ENCODE measurements around the gene TRIM9.

TRIM9 gene

DNA sequence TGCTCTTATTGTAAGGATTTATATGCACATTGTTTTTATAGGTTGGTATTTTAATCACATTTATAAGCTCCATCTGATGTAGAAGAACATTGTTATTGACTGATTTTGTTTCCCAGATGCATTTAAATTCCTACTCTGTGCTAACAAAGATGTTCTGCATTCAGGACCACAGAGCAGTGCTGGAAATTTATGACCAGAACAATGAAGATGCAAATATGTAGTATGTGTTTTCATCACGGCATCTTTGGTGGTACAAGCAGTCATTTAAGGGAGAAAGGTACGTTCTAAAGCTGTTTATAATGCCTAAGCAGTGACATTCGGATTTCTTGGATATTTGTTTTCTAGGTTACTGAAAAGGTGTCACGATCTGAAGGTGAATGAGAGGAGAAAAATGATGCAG lies 66.5 kb downstream of the TRIM9 start:
- in situ Hi-C loops (cut with HindIII; ENCODE audit: low pct_unique_long_range_greater_than_20kb, low sequenced_read_pairs) = no loop called here
- no peak for TF ChIP-seq JUND (IDR thresholded peaks at IDR 0.05; ENCODE audit: low read depth)
- DNase-seq (ENCODE audit: low read depth in 1 of 2, low spot score in 1 of 2) = no peak

DNA sequence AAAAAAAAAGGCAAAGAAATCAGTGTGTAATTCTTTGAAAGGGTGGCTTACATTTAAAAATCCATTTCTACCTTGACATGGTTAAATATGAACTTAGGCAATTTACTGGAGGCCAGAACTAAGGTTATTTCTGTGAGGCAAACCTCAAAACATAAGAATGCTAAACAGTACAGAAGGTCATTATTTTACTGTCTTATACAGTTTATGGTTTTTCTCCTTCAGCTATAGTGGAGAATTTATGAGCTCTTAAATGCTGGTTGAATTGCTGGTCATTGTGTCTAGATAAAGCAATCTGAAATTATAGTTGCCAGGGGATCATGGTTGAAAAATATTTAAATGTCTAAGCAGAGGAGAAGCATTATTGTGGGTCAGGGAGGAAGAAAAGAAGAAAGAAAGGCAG lies 70.5 kb downstream of the TRIM9 start:
- DNase-seq (ENCODE audit: low read depth in 1 of 2, low spot score in 1 of 2) = no peak
- in situ Hi-C loops (cut with HindIII; ENCODE audit: low pct_unique_long_range_greater_than_20kb, low sequenced_read_pairs) = no loop called here
- TF ChIP-seq JUND (IDR thresholded peaks at IDR 0.05; ENCODE audit: low read depth) = no peak

DNA sequence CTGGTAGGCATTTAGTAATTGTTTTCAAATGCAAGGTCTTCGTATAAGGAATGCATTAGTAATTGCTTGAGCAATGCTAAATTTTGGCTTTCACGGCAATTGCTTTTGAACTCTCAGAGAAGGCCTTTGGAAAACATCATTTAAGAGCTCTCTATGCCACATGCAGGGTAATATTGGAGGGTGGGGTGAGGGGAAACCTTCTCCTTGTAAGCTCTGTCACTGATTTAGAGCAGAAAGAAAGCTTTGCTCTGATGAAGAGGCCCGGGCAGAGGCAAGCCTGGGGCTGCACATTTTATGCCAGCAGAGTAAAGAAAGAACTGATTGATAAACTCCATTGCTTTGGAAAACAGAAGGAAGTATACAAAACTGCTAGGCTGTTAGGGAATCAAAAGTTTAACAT lies 70.9 kb downstream of the TRIM9 start:
- no peak for DNase-seq (ENCODE audit: low read depth in 1 of 2, low spot score in 1 of 2)
- in situ Hi-C loops (cut with HindIII; ENCODE audit: low pct_unique_long_range_greater_than_20kb, low sequenced_read_pairs) = no loop called here
- TF ChIP-seq JUND (IDR thresholded peaks at IDR 0.05; ENCODE audit: low read depth) = no peak

DNA sequence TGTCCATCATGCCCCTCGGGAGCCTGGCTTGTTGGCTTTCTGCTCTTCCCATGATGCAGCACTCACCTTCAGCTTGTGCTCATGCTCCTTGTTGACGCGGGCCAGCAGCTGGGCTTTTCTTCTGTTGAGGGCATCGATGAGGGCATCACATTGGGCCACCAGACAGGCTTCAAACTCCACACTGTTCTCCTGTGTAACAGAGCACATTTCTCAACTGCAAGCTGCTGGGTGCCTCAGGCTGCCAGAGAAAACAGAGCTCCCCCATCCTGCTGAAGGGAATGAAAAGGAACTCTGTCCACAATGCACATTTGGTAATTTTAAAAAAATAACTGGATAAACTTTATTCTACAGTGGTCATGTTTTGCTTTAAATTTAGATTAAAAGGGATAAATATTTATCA lies 72.1 kb downstream of the TRIM9 start:
- in situ Hi-C loops (cut with HindIII; ENCODE audit: low pct_unique_long_range_greater_than_20kb, low sequenced_read_pairs) = no loop called here
- DNase-seq (ENCODE audit: low read depth in 1 of 2, low spot score in 1 of 2) = no peak
- TF ChIP-seq JUND (IDR thresholded peaks at IDR 0.05; ENCODE audit: low read depth) = no peak

DNA sequence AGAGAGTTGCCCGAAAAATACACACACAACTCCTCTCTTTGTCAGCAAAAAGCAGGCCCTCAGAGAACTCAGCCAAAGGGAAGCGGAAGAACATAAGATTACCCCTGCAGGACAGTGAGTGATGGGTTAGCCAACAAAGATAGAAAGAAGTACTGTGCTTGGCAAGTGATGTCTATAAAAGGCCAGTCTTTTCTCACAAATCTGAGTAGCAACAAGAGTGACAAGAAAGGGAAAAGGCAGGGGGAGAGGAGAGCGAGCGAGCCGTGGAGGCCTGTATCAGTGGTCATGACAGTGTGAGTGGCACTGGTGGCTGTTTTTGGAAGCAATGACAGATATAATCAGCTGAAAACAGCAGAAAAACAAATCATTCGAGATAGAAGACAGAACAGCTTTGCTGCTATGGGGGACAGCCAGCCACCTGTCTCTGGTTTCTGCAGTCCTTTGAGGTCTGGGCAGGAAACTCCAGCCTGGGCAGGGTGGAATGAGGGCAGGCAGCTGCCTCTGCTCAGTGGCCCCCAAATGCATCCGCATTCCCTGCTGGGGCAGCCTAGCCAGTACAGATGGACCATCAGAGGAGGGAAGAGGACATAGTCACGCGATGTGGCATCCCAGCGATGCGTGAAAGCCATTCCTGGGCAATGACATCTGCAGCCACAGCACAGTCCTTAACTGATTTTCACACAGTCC lies 74.7 kb downstream of the TRIM9 start:
- in situ Hi-C loops (cut with HindIII; ENCODE audit: low pct_unique_long_range_greater_than_20kb, low sequenced_read_pairs) = no loop called here
- DNase-seq (ENCODE audit: low read depth in 1 of 2, low spot score in 1 of 2) = no peak

DNA sequence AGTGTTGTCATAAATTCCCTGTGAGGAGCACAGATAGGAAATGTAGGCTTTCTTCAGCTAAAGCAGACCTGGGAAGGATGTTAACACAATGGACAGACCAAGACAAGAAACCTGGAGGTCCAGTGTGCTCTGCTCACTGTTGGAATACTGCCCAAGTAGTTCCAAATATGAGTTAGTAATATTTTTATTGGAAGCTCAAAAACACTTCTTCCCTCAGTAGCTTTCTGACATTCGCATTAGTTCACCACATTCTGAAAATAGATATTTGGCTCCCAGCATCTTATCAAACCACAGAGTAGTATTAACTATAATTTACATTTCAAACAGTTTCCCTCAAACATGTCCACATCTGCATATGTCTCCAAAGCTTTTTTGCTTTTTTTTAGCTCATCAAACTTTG lies 75.8 kb downstream of the TRIM9 start:
- in situ Hi-C loops (cut with HindIII; ENCODE audit: low pct_unique_long_range_greater_than_20kb, low sequenced_read_pairs) = no loop called here
- no peak for TF ChIP-seq JUND (IDR thresholded peaks at IDR 0.05; ENCODE audit: low read depth)

More for the DNA sequence above, 74.7 kb downstream of the TRIM9 start:
- TF ChIP-seq JUND (IDR thresholded peaks at IDR 0.05; ENCODE audit: low read depth) = no peak

DNA sequence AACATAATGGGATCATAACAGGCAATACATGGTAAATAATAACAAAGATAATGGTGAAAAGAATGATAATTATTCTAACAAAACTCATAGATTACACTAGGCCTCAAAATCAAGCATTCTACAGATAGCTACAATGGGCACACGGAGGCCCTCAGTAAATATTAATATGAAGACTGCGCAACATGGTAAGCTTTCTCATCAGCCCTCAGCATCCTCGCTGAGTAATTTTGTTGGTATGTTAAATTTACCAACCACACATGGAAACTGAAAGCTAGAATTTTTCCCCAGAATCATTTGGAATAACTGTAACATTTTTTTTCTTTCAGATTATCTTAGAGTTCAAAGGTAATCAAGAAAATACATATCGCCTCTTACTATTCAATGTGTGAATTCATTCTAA lies 76.4 kb downstream of the TRIM9 start:
- TF ChIP-seq JUND (IDR thresholded peaks at IDR 0.05; ENCODE audit: low read depth) = no peak
- in situ Hi-C loops (cut with HindIII; ENCODE audit: low pct_unique_long_range_greater_than_20kb, low sequenced_read_pairs) = no loop called here
- DNase-seq (ENCODE audit: low read depth in 1 of 2, low spot score in 1 of 2) = no peak

More for the DNA sequence above, 75.8 kb downstream of the TRIM9 start:
- DNase-seq (ENCODE audit: low read depth in 1 of 2, low spot score in 1 of 2) = no peak

DNA sequence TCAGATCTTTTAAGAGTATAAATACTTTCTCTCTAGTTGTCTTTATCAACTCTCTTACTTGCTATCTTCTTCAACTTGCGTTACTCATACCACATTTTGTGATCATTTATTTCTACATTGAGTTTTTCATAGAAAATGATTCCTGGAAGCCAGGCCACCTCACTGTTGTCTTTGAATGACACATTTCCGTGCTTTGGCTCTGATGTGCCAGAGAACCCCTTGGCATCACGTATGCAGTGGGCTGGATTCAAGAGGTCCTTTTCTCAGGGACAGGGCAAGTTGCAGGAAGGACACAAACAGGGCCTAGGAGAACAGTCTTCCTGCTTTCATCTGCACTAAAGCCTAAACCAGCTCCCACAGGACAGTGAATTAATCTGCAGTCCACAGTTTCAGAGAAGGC lies 80.3 kb downstream of the TRIM9 start:
- no peak for DNase-seq (ENCODE audit: low read depth in 1 of 2, low spot score in 1 of 2)
- TF ChIP-seq JUND (IDR thresholded peaks at IDR 0.05; ENCODE audit: low read depth) = no peak
- in situ Hi-C loops (cut with HindIII; ENCODE audit: low pct_unique_long_range_greater_than_20kb, low sequenced_read_pairs) = no loop called here

DNA sequence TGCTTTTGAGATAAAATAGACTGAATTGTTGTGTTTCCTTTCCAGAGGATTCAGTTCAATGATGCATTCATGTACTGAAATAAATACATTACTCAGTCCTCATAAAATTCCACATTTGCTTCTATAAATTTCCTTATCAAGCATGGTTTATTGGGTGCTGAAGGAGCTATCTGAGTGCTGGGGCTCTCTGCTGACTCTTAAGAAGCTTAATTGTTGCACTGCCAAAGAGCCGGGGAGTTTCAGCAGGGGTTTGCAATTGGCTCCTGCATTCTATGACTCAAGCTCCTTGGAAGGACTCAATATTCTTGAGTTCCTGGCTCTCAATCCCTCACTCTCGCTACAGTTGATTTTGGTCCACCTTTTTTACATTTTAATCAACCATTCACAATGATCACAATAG lies 80.8 kb downstream of the TRIM9 start:
- DNase-seq (ENCODE audit: low read depth in 1 of 2, low spot score in 1 of 2) = no peak

DNA sequence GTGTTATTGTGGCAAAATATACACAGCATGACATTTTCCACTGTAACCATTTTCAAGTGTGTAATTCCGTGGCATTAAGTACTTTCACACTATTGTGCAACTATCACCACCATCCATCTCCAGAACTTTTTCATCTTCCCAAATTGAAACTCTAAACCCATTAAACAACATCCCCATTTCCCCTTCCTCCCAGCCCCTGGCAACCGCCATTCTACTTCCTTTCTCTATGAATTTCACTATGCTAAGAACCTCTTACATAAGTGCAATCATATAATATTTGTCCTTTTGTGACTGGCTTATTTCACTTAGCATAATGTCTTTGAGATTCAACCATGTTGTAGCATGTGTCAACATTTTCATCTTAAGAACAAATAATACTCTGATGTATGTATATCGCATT lies 82.8 kb downstream of the TRIM9 start:
- DNase-seq (ENCODE audit: low read depth in 1 of 2, low spot score in 1 of 2) = no peak
- no peak for TF ChIP-seq JUND (IDR thresholded peaks at IDR 0.05; ENCODE audit: low read depth)
- in situ Hi-C loops (cut with HindIII; ENCODE audit: low pct_unique_long_range_greater_than_20kb, low sequenced_read_pairs) = no loop called here

More for the DNA sequence above, 80.8 kb downstream of the TRIM9 start:
- in situ Hi-C loops (cut with HindIII; ENCODE audit: low pct_unique_long_range_greater_than_20kb, low sequenced_read_pairs) = no loop called here
- no peak for TF ChIP-seq JUND (IDR thresholded peaks at IDR 0.05; ENCODE audit: low read depth)

DNA sequence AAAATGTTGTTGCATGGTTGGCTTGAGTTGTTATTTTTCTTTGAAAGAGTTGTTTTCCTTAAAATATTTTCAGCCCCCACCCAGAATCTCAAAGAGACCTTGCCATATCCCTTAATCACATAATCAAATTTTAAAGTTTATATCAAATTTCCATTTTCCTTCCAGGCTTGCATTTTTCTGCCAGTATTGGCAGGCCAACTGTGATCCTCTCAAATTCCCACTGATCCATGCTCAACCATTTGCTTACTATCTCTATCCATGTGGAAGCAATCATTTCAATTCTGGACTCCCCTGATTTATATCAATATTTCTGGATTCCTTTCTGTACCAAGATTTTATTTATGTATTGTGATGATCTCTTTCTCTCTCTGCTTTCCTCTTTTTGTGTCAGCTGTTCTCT lies 86.5 kb downstream of the TRIM9 start:
- TF ChIP-seq JUND (IDR thresholded peaks at IDR 0.05; ENCODE audit: low read depth) = no peak

DNA sequence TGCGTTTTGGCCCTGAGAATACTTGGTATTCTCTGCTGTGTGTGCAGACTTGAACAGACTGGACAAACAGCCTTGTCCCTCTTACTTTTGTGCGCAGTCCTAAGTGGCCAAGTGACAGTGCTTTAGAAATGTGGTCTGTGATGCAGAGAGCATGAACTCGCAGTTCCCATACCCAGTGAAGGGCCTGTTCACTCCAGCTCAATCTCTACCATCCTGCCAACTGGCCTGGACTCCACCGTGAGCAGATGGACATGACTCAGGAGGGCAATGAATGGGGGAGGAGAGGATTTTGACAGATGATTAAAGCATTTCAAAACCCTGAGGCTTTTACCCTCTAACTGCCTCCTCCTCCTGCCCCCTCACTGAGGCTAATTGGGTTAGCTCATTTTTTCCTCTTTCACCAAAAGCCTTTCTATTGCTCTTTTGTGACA lies 88.1 kb downstream of the TRIM9 start:
- DNase-seq (ENCODE audit: low read depth in 1 of 2, low spot score in 1 of 2) = no peak
- TF ChIP-seq JUND (IDR thresholded peaks at IDR 0.05; ENCODE audit: low read depth) = no peak
- in situ Hi-C loops (cut with HindIII; ENCODE audit: low pct_unique_long_range_greater_than_20kb, low sequenced_read_pairs) = no loop called here

More for the DNA sequence above, 86.5 kb downstream of the TRIM9 start:
- in situ Hi-C loops (cut with HindIII; ENCODE audit: low pct_unique_long_range_greater_than_20kb, low sequenced_read_pairs) = no loop called here
- no peak for DNase-seq (ENCODE audit: low read depth in 1 of 2, low spot score in 1 of 2)

DNA sequence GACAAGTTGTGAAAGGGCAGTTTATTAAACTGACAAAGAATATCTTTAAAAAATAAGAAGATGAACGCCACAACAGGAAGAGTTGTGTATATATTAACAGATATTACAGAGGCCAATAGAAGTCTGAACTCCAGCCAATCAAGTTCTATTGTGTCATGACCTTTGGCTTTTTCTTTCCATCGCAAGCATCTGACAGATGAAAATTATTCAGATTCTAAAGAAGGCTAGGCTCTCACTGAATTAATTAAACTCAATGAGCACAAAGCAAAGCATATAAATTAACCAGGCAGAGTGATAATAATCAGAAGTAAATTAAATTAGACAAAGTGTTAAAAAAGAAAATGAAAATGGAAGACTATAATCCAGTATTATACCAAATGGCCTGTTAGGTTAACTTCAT lies 88.6 kb downstream of the TRIM9 start:
- in situ Hi-C loops (cut with HindIII; ENCODE audit: low pct_unique_long_range_greater_than_20kb, low sequenced_read_pairs) = no loop called here

More for the DNA sequence above, 88.6 kb downstream of the TRIM9 start:
- DNase-seq (ENCODE audit: low read depth in 1 of 2, low spot score in 1 of 2) = no peak
- TF ChIP-seq JUND (IDR thresholded peaks at IDR 0.05; ENCODE audit: low read depth) = no peak
